G401 (cell line): ENCODE results near the gene HBQ1. TPM values are rescaled to one million over a fixed set of nuclear protein-coding genes. Genes with fewer than 3 reads are reported as not detected.

Source experiments
- total RNA-seq: library from RNA; depleted of rRNA; stranded (reverse); fragments of >200 nt; shearing (Covaris generic); gene quantifications from 2 replicates; pipeline ENCODE4 v1.2.3, GENCODE V29; 2014; rRNA removed

The HBQ1 gene
- total RNA-seq, 1 experiment from 2014 or later, result 19.9 TPM

Other genes with a start within 250 kb of the HBQ1 start
- gene POLR3K, start 126.9 kb upstream of the HBQ1 start, total RNA-seq, result 19.2 and 36.9 TPM in 2 replicates
- 53.9 and 57.0 TPM in 2 replicates for gene SNRNP25, start 126.6 kb upstream of the HBQ1 start, total RNA-seq
- 21.4 and 24.9 TPM in 2 replicates for gene RHBDF1, start 107.8 kb upstream of the HBQ1 start, total RNA-seq
- gene MPG, start 102.2 kb upstream of the HBQ1 start, total RNA-seq, result 158 and 323 TPM in 2 replicates
- gene NPRL3, start 41.8 kb upstream of the HBQ1 start, total RNA-seq, result 4.5 and 11.2 TPM in 2 replicates
- gene HBZ, start 27.8 kb upstream of the HBQ1 start, total RNA-seq, result not detected in 2 replicates
- not detected in 2 replicates for gene HBM, start 14.5 kb upstream of the HBQ1 start, total RNA-seq
- not detected in 2 replicates for gene HBA2, start 7.6 kb upstream of the HBQ1 start, total RNA-seq
- gene HBA1, start 3.8 kb upstream of the HBQ1 start, total RNA-seq, result not detected in 2 replicates
- 45.8 and 56.7 TPM in 2 replicates for gene LUC7L, start 49.0 kb downstream of the HBQ1 start, total RNA-seq
- gene FAM234A, start 54.4 kb downstream of the HBQ1 start, total RNA-seq, result 70.3 and 97.6 TPM in 2 replicates
- gene RGS11, start 95.5 kb downstream of the HBQ1 start, total RNA-seq, result 0.37 TPM in 1 of 2 replicates, not detected in the other
- gene ARHGDIG, start 100.1 kb downstream of the HBQ1 start, total RNA-seq, result 2.6 and 12.2 TPM in 2 replicates
- gene PDIA2, start 102.7 kb downstream of the HBQ1 start, total RNA-seq, result not detected in 2 replicates
- gene AXIN1, start 172.3 kb downstream of the HBQ1 start, total RNA-seq, result 45.5 and 46.3 TPM in 2 replicates
- gene MRPL28, start 190.1 kb downstream of the HBQ1 start, total RNA-seq, result 250 and 260 TPM in 2 replicates
- gene PGAP6, start 201.5 kb downstream of the HBQ1 start, total RNA-seq, result 53.0 and 60.8 TPM in 2 replicates
- 312 and 362 TPM in 2 replicates for gene NME4, start 216.7 kb downstream of the HBQ1 start, total RNA-seq
- 13.0 and 13.7 TPM in 2 replicates for gene DECR2, start 221.4 kb downstream of the HBQ1 start, total RNA-seq
- 33.8 and 39.3 TPM in 2 replicates for gene RAB11FIP3, start 245.2 kb downstream of the HBQ1 start, total RNA-seq